CD4-positive, alpha-beta T cell treated with Interleukin-12 subunit alpha and Interleukin-12 subunit beta, for 1 hour (primary cell): ENCODE measurements around the gene AVL9.
"Not testable (repeated sequence)": the region's sequence is repeated elsewhere in the genome, so short reads cannot be mapped to it uniquely, and the experiment has no call there.

ENCODE experiments used
- DNase-seq: peaks from one replicate; pipeline ENCODE4 v3.0.0-alpha.2; 2020

AVL9 gene

DNA sequence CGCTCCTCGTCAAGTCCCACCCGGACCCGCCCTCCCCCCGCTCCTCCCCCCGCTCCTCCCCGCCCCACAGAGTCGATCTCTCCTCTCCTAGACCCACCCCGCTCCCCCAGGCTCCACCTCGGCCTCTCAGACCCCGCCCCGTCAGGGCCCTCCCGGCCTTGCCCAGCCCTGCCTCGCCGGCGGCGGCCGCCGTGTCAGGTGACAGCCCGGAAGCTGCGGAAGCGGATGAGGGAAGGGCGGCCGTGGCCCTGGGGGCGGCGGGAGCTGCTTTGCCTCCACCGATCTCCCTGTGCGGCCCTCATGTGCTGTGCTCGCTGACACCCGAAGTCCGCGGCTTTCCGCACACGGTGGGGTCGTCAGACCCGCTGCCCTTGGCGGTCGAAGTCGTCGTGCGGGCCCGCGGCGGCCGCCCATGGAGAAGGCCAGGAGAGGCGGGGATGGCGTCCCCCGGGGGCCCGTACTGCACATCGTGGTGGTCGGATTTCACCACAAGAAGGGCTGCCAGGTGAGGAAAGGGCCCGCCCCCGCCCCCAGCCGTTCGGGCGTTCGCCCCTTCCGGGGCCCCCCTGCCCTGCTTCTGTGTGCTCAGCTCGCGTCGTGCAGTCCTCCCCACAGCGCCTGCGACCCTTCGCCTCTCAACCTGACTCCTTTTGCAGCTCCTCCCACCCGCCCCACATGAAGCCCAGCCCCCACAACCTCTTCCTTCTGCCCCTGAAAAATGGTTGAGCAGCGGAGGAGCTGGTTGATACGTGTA is at the start of gene AVL9:
AVL9 (plus strand) TSS at position 192 of the 754 bp plus-strand sequence; CDS start at position 413, 221 bp downstream.
- peak; percentile 98 for DNase-seq

DNA sequence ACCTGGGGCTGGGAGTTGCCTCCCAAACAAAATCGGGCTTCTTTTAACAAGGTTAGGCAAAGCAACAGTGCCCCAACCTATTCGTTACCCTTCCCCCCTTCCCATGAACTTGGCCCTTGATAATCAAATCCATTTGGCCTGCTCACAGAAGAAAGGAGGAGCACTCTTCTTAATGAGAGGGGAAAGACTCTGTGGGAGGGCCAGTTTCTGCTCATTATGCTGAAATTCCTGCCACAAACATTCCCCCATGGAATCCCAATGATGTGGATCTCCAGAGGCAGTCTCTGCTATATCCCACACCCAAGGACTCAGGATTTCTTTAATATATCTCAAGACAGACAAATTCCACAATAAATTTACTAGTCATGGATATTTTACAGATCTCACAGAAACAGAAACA is 48.1 kb upstream of the AVL9 start:
- DNase-seq, result no peak

DNA sequence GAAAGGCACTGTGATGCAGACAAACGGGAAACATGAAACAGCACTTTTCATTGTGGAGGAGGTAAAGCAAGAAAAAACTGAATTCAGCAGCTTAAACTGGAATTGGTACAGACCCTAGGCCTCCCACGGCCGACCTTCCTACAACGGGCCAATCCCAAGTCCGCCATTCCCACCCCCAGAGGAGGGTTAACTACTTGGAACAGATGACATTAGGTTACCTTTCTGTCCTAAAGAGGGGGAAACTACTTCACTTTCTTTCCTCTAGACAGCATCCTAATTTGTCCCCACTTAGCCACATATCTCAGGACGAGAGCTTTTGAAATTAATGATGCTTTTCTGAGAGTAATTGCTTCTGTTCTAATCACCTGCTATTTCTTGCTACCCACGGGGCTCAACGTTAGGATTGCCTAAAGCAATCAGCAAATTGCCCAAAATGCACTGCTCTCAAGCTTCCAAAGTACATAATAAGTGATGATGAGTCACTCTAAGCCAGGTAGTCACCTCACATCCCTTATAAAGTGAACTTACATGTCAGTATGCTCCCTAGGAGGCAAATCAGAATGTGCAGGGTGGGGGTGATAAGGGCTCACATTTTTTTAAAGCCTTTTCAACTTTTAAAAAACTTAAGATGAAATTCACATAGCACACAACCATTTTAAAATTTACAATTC is 41.8 kb upstream of the AVL9 start:
- no peak for DNase-seq

DNA sequence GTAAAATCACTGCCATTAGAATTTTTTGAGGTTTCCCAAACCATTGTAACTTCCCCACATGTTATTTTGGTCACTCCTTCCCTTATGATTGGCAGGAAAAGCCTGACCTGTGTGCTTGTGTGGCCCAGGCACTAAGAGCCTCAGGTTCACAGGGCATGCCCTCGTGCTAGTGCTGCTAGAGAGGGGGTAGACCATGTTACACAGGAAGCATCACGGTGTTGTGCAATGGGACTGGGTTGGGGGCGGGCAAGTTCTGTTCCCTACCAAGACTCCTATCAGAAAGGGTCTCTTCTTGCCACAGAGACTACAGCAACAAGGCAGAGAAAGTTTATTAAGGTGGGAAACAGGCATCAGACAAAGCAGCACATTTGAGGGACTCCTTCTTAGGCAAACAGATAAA is 37.3 kb upstream of the AVL9 start:
- DNase-seq, result no peak

DNA sequence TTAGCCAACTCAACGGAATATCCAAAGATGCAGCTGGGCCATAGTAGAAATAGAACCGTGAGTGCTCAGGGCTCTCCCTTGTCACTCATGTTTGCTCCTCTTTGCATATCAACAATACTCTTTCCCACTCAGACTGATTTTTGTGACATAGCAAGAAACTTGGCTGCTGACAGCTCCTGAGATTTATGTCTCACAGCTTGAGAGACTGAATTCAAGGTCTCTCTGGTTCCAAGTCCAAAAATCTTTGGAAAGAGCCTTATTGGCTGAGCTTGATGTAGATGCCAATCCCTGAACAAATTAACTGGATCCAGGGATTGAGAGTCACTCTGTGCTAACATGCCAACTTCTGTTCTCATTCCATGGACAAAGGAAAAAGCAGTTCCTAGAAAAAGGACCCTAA is 35.5 kb upstream of the AVL9 start:
- DNase-seq, result no peak

DNA sequence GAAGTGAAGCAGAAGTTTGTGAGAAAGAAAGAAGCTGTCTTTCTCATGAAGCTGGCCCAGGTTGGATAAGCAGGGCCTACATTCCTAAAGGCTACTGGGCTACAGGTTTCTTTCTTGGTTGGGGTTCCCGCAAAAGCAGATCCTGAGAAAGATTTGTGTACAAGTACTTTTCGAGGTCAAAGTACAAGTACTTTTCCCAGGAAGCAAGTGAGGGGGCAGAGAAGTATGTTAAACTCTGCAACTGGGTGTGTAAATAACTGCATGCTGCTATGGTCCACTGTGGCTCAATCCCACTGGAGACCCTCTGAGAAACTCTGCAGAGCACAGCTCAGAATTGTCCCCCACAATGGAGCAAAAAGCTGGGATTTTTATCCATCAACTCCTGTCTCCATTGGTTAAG is 33.8 kb upstream of the AVL9 start:
- no peak for DNase-seq

DNA sequence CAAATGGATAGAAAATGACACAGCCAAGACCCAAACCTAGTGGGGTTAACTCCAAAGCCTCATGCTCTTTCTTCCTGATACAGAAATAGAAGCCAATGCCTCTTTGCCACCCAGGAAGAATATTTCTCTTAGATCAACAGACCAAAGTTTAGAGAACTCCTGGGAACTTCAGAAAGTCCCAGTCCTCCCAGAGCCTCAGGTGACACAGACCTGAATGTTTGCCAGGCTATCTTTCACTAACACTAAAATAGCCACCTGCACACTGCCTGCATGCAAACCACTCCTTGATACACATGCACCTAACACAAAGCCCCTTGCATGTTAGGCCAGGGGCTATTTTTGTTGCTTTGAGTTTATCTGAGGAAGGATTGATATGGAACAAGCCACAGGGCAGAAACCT is 32.8 kb upstream of the AVL9 start:
- DNase-seq, result no peak

DNA sequence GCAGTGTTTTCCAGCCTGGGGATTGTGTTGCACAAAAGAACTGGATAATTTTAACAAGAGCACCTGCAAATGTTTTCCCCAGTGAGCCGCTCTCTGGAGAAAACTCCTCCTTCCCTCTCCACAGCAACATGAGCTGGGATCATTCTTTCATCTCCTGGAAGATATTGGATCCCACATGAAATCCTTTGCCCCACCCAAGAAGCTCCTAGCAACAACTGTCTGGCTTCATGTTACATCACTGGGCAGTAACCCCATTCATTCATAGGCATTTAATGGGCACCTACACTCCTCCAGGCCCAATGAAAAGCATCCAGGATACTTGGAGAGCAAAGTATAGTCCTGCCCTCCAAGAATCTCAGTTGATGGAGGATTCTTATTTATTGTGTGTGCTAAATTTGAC is 32.3 kb upstream of the AVL9 start:
- DNase-seq, result no peak

DNA sequence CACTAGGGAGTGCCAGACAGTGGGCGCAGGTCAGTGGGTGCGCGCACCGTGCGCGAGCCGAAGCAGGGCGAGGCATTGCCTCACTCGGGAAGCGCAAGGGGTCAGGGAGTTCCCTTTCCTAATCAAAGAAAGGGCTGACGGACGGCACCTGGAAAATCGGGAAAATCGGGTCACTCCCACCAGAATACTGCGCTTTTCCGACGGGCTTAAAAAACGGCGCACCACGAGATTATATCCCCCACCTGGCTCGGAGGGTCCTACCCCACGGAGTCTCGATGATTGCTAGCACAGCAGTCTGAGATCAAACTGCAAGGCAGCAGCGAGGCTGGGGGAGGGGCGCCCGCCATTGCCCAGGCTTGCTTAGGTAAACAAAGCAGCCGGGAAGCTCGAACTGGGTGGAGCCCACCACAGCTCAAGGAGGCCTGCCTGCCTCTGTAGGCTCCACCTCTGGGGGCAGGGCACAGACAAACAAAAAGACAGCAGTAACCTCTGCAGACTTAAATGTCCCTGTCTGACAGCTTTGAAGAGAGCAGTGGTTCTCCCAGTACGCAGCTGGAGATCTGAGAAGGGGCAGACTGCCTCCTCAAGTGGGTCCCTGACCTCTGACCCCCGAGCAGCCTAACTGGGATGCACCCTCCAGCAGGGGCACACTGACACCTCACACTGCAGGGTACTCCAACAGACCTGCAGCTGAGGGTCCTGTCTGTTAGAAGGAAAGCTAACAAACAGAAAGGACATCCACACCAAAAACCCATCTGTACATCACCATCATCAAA is 30.5 kb upstream of the AVL9 start:
- not testable (repeated sequence) for DNase-seq

DNA sequence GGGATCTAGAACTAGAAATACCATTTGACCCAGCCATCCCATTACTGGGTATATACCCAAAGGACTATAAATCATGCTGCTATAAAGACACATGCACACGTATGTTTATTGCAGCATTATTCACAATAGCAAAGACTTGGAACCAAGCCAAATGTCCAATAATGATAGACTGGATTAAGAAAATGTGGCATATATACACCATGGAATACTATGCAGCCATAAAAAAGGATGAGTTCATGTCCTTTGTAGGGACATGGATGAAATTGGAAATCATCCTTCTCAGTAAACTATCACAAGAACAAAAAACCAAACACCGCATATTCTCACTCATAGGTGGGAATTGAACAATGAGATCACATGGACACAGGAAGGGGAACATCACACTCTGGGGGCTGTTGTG is 25.3 kb upstream of the AVL9 start:
- DNase-seq, result not testable (repeated sequence)

DNA sequence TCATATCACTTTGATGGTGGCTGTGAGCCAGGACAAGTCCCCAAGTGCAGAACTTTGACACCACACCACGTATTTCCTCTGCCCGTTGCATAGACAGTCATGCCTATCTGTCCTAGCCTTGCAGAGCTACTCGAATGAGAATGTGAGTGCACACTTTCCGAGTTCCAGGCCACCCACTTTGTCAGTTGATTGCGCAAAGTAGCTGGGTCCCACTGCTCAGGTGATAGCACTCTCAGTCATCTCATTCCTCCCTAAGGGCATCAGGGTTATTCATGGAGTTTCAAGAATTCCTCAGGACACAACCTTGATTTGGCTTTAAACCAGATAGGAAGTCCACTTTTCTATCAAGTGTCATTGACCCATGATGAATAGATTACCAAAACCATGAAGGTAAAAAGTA is 24.4 kb upstream of the AVL9 start:
- no peak for DNase-seq

DNA sequence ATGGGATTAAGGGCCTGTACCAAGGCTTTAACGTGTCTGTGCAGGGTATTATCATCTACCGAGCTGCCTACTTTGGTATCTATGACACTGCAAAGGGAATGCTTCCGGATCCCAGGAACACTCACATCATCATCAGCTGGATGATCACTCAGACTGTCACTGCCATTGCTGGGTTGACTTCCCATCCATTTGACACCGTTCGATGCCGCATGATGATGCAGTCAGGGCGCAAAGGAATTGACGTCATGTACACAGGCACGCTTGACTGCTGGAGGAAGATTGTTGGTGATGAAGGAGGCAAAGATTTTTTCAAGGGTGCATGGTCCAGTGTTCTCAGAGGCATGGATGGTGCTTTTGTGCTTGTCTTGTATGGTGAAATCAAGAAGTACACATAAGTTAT is 23.3 kb upstream of the AVL9 start:
- DNase-seq, result no peak

DNA sequence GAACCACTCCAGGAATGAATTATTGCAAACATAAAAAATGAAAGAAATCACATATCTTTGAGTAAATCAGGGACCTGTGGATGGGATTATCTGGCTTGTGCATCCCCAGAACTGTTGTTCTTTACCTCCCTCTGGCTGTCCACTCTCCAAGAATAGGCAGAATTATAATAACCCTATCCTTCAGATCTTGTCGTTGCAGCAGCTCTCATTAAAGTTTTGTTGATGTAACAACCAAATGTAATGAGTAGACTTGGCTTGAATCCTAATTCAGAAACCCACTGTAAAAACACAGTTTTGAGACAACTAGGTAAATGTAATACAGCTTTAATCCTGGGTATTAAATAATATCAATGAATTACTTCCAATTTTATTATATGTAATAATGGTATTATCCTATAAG is 21.3 kb upstream of the AVL9 start:
- DNase-seq, result no peak

DNA sequence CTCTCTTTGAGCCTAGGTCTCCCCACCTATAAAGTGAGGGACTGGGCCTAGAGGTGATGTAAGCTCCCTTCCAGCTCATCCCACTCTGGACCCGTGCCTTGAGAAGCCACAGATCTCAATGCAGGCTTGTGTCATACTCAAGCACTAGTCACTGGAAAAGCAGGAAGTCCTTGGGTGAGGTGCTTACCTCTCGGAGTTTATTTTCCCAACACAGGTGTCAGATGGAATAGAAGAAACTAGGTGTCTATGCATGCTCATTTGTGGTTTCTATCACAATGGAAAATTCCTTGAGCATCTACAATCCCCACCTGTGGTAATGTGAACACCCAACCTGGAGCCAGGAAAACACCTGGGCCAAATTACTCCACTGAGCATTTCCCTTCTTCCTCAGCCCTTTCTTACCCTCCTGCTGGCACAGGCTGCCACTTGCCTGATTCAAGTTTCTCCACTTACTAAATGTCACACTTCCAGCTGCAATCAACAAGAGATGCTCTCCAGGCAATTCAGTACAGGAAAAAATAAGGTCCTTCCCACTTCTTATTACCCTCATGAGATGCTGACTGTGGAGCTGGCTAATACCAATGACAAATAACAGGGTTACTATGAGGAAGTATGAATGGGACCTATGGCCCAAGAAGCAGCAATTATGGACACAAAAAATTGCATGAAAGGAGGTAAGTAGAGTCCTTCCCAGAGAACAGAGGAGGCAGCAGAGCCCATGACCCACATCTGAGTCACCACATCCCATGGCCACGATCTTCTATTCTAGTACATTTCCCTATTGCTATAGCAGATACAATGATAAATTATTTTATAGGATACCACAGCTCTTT is 18.3 kb upstream of the AVL9 start:
- DNase-seq, result no peak

DNA sequence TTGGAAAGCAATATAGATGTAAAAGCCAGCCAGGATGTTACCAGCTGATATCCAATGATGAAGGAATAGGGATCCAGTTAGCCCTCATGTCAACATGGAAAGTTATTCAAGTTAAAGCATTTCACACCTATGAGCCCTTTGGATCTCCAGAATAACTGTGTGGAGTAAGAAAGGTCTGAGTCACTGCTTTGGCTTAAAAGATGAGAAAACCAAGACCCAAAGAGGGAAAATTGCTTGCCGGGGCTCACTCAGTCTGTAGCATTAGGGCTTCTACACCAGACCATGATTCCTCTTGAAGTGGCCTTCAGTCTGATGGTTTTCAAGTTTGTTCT is 17.7 kb upstream of the AVL9 start:
- no peak for DNase-seq

DNA sequence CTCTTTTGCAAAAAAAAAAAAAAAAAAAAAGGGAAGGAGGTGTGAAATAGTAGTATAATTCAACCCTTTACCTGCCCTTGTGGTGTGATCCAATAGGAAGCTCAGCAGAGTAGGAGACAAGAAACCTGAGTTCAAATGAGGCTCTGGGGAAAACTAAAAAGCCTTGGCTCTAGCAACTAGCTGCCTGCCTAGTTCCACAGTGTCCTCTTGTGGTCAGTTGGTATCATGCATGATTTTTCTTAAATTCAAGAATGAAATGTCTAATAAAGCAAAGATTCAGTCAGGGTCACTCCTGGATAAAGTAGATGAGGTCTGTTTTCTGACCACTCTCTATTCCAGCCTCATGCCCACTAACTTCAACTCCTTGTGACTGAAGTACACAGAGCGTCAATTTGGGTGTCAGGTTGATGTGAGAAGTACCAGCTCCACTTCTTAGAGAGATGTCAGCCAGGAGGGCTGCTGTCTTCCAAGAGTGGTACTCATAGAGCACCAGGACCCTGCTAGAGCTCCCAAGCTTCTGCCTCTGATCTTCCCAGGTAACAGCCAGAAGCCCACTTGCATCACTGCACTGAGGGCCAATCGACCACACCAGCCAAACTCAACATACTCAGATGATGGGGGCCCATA is 15.6 kb upstream of the AVL9 start:
- DNase-seq, result peak; percentile 26

DNA sequence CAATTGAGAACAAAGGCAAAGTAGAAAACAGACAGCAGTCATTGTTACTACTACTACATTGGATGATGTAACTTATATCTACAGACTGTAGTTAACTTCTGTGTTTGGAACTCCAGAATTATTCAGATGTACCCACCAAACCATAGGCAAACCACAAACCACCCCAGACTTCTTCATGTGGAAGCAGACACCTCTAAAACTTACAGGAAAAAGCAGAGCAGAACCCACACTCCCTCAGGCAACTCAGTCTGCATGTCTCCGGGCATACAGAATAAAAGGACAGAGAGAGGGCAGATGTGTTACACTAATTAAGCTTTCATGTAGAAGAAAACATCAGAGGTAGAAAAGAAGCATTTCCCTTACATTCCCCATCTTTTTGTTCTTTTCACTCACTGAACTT is 14.1 kb upstream of the AVL9 start:
- DNase-seq, result no peak

DNA sequence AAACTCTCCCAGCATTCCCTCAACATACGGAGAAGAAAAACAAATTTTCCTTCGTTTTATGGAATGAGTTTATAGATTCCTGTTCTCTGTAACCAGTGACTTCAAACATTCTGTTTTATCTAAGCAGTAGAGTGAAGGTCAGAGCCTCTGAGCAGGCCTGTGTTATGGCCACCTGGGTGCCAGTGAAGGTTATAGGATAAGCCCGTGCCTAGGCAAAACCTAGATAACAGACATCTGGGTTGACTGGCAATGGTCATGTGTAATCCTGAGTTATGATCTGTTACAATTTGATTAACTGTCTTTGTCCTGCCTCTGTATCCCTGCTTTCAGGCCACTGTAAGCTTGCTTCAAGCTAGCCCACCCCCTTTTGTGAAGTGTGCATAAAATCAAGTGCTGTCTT is 13.4 kb upstream of the AVL9 start:
- no peak for DNase-seq

DNA sequence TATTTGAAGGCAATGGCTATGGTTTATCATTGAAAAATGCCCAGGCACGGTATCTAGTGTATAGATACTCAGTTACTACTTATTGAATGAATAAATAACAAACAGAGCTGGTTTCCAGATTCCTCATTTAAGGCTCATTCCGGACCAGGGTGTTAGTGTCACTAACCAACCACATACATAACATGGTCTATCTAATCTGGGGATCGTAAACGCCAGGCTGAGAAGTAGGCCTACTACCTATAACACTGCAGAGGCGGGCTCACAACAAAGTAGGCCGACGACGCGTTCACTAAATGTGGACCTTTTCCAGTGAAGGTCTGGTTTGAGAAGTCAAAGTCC is 5.5 kb upstream of the AVL9 start:
- no peak for DNase-seq

DNA sequence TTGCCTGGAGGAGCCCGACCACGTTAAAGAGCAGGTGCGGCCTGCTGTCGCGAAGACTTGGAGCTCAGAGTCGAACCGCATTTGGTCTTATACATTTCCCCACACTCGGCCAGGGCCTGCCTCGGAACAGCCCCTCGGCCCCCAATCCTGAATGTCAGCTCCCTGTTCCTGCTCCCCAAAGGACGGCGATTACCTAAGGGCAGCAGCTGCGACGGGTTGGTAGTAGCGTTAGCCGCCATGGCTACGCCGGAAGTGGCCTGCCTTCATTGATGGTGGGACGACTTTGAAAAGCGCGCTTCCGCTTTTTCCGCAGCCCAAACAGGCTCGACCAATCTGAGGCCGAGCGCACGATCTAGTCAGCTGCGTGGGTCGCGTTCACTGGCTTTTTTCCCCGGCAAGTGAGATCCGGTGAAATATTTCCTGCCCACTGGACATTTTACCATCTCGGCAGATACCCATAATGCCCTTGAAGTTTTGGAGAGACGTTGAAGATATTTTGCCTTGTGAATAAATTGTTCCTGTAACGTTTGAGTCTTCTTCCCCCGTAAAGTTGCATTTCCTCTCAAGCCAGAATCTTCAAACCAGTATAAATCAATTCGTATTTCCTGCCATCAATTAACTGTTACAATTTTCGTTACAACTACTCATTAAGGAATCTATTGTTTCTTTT is 5.0 kb upstream of the AVL9 start, which contains the start of gene LSM5:
LSM5 (minus strand) TSS at position 254 of the 670 bp plus-strand sequence; CDS start at position 239, 15 bp downstream.
- DNase-seq, result peak; percentile 92

DNA sequence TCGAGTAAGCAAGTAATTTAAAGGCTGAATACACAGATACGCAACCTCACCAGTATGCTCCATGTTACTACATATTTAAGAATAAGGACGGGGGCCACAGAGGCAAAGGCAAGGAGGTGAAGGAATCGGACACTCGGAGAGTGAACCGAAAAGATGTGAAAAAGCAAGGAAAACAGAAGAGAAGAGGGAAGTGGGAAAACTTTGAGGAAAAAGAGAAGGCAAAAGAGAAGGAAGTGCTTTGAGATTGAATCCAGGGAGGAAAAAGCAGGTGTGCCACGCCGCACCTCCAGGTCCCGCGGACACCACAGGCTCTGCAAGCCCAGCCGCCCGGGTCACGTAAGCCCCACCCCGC is 367 bp upstream of the AVL9 start:
- no peak for DNase-seq
